Measurements from ENCODE around the gene DEPDC7. TPM values are rescaled to one million over a fixed set of nuclear protein-coding genes. Genes with fewer than 3 reads are reported as not detected.
A peak's percentile ranks its signal among the peaks of the same experiment; 100 is the strongest.

Gene DEPDC7
- total and polyA plus RNA-seq, 2 of the 4 experiments (the other 2 are of a cell fraction): 7.4 to 9.7 TPM

DNA sequence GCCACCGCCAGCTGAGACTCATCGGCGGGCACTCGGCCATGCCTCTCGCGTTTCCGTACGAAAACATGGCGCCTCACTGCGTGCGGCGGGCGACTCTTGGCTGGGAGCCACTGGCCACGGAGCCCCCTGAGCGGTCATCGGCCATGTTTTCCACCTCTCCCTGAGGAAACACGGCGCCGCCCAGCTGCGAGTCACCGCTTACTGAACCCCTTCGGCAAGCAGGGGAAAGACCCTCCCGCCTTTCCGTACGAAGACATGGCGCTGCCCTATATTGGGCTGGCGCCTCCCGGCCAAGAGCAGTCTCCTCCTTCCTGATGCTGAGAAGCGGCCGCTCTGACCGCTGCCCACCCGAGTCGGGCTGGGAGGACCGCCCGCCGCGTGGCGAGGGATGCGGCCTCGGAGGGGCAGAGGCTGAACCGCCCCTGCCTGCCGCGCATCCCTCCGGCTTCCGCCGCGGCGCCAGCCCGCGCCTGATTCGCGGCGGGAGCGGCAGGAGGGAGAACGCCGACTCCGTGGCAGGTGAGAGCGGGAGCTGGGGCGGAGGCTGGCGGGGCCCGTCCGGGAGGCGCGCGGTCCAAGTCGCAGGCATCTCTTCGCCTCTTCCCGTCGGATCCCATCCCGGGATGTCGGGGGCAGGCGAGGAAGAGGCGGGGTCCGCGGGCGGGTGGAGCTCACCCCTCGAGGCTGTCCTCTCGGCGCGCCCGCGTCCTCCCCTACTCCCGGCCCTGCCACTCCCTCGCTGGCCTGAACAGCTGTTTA is 23.8 kb downstream of the DEPDC7 start, which contains the start of gene TCP11L1:
TCP11L1 (plus strand) TSS at position 299 of the 759 bp plus-strand sequence. CDS start 4,202 bp downstream, outside the sequence.
- dilution Hi-C loops (cut with HindIII; ENCODE audit: low sequenced_read_pairs, unreplicated experiment) (no loop called here), intact Hi-C loops (cut with micrococcal nuclease) (no loop called here), in situ Hi-C loops (cut with MboI; ENCODE audit: low sequenced_read_pairs) (no loop called here)
- peak within 1 kb of the TSS; percentile 98 for H2BK5ac ChIP-seq (ENCODE audit: low read depth, low read length, poor library complexity, severe bottlenecking)
- H3K27me3 ChIP-seq (ENCODE audit: control insufficient read depth, insufficient read depth, low read length): no peaks in the 10 kb centered on the region
- H3K14ac ChIP-seq (replicated peaks; ENCODE audit: low read depth, low read length): peak within 1 kb of the TSS; percentile 98
- peaks cover 5% of the 10 kb centered on the region; the same call in 1 of the 2 replicates for H3K4me1 ChIP-seq (ENCODE audit: control insufficient read depth, insufficient read depth, low read length)
- ATAC-seq (ENCODE audit: low read depth) (peak; percentile 92), DNase-seq (peak; percentile 93)
- H2AK9ac ChIP-seq (replicated peaks; ENCODE audit: low read depth, low read length, poor library complexity): peak within 1 kb of the TSS; percentile 95
- H2BK20ac ChIP-seq (ENCODE audit: low read depth, low read length): peak within 1 kb of the TSS; percentile 88; the same call in 1 of the 2 replicates
- ChIA-PET CTCF (interaction anchor here (1.1 kb wide), 1 partner anchor 18 kb away, joined by 3 read pairs; no protein-coding TSS in a partner anchor), POLR2A (ENCODE audit: unreplicated experiment) (interaction anchor here (0.9 to 1.7 kb wide), 2 partner anchors 23 to 71 kb away, joined by 3 to 6 read pairs; partner anchors contain the start of gene DEPDC7)
- H3K9me1 ChIP-seq (ENCODE audit: insufficient read depth, low read length): no peaks in the 10 kb centered on the region
- H3K4me2 ChIP-seq (ENCODE audit: low read depth, low read length): peak within 1 kb of the TSS; percentile 87
- WGBS, 2 experiments (ENCODE audit: extremely low coverage in 2 of 2, insufficient read length in 1 of 2): 0% methylated on average over 13 of the region's 84 CpGs; no CpG with 5 or more reads in 1 of the 2 experiments
- H2BK15ac ChIP-seq (ENCODE audit: low read depth, low read length): peak within 1 kb of the TSS; percentile 99; the same call in 1 of the 3 replicates
- peak within 1 kb of the TSS; percentile 63 for H3K4me3 ChIP-seq (ENCODE audit: insufficient read depth, low read depth, low read length)
- H2BK120ac ChIP-seq (ENCODE audit: low read depth, low read length): peak within 1 kb of the TSS; percentile 99
- TF ChIP-seq, protein P1, sequence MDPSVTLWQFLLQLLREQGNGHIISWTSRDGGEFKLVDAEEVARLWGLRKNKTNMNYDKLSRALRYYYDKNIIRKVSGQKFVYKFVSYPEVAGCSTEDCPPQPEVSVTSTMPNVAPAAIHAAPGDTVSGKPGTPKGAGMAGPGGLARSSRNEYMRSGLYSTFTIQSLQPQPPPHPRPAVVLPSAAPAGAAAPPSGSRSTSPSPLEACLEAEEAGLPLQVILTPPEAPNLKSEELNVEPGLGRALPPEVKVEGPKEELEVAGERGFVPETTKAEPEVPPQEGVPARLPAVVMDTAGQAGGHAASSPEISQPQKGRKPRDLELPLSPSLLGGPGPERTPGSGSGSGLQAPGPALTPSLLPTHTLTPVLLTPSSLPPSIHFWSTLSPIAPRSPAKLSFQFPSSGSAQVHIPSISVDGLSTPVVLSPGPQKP (IDR thresholded peaks at IDR 0.05; ENCODE audit: borderline replicate concordance, low read depth, low read length): no peak
- TF ChIP-seq CEBPB (IDR thresholded peaks at IDR 0.05; ENCODE audit: low read depth, low read length): no peak
- peak; percentile 14; the same call in 1 of the 2 replicates for TF ChIP-seq MAZ (IDR thresholded peaks at IDR 0.05; ENCODE audit: borderline replicate concordance, low read depth, low read length)
- peak; percentile 28 for TF ChIP-seq RCOR1 (IDR thresholded peaks at IDR 0.05; ENCODE audit: insufficient replicate concordance, low read length)
- TF ChIP-seq POLR2A (IDR thresholded peaks at IDR 0.05; ENCODE audit: low read depth, low read length): peak; percentile 88
- peak within 1 kb of the TSS; percentile 56 to 99 for H4K8ac ChIP-seq (ENCODE audit: low read depth in 2 of 2, low read length in 2 of 2)
- no peaks in the 10 kb centered on the region for H3K9me3 ChIP-seq (ENCODE audit: control insufficient read depth, insufficient read depth, low read length)
- peak within 1 kb of the TSS; percentile 93 for H3K18ac ChIP-seq (ENCODE audit: low read depth, low read length)
- H3K4ac ChIP-seq (ENCODE audit: low read depth, low read length): peak within 1 kb of the TSS; percentile 100
- H3K56ac ChIP-seq (ENCODE audit: extremely low read depth, insufficient read depth, low read length): peak within 1 kb of the TSS; percentile 94
- H3K27ac ChIP-seq (ENCODE audit: insufficient read depth, low read length): peak within 1 kb of the TSS; percentile 95
- no peaks in the 10 kb centered on the region; the same call in 1 of the 2 replicates for H4K20me1 ChIP-seq (ENCODE audit: insufficient read depth, low read length)
- peak within 1 kb of the TSS; percentile 77 for H4K5ac ChIP-seq (ENCODE audit: low read depth, low read length)
- peaks cover 1% of the 10 kb centered on the region; the same call in 1 of the 2 replicates for H3K36me3 ChIP-seq (ENCODE audit: control insufficient read depth, insufficient read depth, low read length)
- no TSS peak for BruUV-seq (replicated peaks)
- H3K79me1 ChIP-seq (ENCODE audit: low read depth in 1 of 2, low read length in 2 of 2): peaks cover 23 to 31% of the 10 kb centered on the region in 2 experiments
- H2AFZ ChIP-seq (replicated peaks; ENCODE audit: low read length, poor library complexity): peak within 1 kb of the TSS; percentile 100
- peak within 1 kb of the TSS; percentile 91 for H3K9ac ChIP-seq (ENCODE audit: low read depth, low read length)
- peak within 1 kb of the TSS; percentile 99 for H4K91ac ChIP-seq (ENCODE audit: insufficient read depth, low read depth, low read length)
- H2AK5ac ChIP-seq (ENCODE audit: low read depth, low read length): peak within 1 kb of the TSS; percentile 89
- peak within 1 kb of the TSS; percentile 98 for H3K23ac ChIP-seq (ENCODE audit: low read depth, low read length)

All from IMR-90 (cell line).